ENCODE data around the gene TRIM47. TPM values are rescaled to one million over a fixed set of nuclear protein-coding genes. Genes with fewer than 3 reads are reported as not detected.

The TRIM47 gene
- total RNA-seq, 1 experiment from 2014 or later, result 11.9 TPM

DNA sequence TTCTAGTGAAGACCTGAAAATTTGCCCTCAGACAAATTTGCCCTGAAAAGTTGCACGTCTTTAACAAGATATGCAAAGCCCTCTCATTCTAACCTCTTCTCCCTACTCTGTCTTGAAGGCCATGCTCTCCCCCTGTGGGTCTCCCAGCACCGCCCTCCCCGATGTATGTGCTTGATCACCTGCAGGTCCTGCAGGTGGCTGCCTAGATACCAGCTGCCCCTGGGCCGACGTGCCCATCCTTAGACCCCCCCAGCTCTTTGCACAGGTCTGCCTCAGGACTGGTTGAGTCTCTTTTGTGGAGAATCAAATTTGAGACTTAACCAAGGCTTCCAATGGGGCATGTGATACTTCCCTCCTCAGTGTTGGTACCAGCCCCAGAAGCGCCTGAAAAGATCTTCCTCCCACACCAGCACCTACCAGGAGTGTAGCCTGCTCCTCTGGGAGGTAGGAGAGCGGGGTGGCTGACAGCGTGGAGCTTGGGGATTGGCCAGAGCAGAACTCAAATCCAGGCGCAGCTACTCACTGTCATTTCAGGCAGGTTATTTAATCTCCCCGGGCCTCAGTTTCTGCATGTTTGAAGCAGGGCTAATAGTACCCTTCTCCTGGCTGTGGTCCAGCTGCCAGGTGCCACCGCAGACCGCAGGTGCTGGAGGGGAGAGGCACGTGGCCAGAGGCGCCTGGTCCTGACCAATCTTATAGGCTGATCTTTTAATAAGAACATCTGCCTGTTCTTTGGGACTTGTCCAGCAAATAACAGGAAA, 30.9 kb upstream of the TRIM47 start:
- no peak for DNase-seq (ENCODE audit: low read depth)

DNA sequence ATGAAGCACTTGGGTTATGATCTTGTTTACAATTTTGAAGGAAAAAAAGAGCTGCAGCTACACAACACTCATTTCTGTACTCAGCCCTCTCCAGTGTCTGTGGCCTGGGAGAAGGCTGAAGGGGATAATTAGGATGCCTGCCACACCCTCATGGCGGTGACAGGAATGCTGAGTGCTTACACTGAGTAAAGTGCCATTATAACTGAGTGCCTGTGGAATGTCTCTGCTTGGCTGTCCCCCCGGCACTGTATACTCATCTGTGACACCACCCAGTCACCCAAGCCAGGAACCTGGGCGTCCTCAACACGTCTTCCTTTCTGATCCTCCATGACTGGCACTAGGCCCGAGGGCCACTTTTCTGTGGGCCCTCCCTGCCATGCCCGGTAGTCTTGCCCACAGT, 29.8 kb upstream of the TRIM47 start:
- DNase-seq (ENCODE audit: low read depth), result no peak

DNA sequence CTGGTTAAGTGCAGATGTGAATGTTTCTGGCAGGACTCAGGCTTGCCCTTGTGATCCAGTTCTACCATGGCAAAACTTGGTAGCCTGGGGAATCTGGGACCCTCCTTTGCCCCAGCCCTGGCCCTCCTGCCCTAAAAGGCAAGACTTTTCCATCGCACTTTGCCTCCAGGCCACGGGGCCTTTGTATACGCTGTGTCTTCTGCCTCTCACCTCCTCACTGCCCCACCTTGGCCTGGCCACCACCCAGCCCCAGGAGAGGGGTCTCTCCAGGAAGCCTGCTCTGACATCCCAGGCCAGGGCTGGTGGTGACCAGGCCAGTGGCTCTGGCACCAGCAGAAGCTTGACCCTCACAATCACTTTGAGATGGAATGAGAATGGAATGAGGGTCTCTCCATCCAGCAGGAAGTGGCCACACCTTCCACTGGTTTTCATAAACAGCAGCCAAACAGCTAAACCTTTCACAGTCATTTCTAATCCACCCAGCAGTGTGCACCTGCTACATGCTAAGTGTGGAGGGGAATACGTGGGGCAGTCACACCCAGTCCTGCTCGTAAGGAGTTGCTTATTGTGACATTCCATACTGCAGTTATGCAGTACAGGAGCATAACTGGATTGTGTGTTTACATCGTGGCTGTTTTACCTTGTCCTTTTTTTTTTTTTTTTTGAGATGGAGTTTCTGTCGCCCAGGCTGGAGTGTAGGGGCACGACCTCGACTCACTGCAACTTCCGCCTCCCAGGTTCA, 27.9 kb upstream of the TRIM47 start:
- no peak for DNase-seq (ENCODE audit: low read depth)

GRCh38 chr17:75904749-75905521, 26.6 kb upstream of the TRIM47 start, which contains the start of gene MRPL38:
TSS of gene MRPL38 (minus strand) at chr17:75904884. CDS start at chr17:75904875, 9 bp downstream.
- peak; percentile 91 for DNase-seq (ENCODE audit: low read depth)

DNA sequence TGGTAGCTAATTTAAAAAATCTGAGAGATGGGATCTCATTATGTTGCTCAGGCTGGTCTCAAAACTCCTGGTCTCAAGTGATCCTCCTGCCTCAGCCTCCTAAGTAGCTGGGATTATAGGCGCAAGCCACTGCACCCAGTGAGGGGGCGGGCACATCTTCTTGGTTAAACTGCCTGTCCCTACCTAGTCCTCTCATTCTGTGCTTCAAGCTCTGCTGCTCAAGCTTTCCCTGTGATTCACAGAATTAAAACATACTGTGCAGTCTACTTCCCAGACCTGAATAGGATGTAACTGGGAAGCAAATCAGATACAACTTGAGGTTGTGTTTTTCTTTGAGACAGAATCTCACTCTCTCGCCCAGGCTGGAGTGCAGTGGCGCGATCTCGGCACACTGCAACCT, 24.0 kb upstream of the TRIM47 start:
- DNase-seq (ENCODE audit: low read depth), result no peak

DNA sequence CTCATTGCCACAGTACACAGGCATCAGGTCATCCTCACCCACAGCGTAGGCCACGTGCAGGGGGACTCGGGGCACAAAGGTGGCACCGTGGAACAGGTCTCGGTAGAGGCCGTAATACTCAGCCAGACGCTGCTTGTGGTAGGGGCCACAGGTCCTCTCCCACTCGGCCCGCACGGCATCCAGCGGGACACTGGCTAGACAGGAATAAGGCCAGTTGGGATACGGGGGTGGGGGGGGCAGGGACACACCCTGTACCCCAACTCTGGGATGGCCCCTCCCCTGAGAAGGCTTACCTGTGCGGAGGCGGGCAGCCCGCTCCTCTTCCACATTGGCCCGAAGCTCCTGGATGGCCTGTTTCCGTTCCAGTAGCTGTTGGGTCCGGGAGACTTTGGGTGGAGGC, 23.3 kb upstream of the TRIM47 start:
- DNase-seq (ENCODE audit: low read depth), result no peak

DNA sequence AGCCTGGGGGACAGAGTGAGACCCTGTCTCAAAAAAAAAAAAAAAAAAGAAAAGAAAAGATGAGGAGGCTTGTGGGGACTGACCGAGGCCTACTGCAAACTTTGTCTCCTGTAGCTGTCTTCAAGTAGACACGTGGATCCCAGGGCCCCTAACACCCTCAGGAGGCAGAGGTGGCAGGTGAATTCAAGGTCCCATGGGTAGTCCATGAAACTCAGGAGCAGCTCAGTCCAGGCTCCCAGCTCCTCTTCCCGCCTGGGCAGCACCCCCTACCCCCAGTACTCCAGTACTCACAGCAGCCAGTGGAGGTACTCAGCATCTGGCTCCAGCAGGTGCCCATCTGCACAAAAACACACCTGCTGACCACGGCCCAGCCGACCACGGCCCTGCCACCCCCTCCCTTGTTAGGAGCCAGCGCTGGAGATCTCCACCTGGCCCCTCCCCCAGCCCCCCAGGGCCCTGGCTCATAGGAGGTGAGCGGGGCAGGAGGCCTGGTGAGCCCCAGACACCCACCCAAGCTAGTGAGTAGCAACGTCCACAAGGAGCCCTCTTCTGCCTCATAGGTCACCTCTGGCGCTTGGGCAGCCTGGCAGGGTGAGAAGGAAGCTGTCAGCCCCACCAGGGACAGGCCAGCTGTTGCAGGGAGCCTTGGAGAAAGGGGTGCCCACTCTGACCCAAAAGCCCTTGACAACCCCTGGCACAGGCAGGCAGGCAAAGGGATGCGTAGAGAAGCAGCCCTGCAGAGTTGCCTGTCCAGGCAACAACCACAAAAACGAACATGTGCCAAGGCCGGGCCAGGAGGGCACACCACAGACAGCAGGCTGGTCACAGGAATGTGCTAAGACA, 22.5 kb upstream of the TRIM47 start:
- no peak for DNase-seq (ENCODE audit: low read depth)

GRCh38 chr17:75899767-75900468, 21.5 kb upstream of the TRIM47 start:
- no peak for DNase-seq (ENCODE audit: low read depth)

DNA sequence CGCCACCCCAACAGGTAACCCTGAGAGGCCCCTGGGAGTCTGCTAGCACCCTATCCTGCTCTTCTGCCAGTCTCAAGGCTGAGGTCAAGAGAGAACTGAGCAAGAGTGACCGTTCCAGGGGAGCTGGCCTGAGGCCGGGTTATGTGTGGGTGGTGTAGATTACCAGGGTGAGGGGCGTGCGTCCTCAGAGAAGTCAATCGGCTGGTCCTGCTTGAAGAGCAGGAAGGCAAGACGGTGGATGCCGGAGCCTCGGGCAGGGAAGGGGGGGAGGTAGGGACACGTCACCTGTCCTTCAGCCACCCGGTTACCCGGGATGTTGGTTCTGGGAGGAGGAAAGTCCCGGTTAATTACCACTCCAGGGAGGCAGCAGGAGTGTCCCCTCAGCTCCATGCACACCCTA, 21.0 kb upstream of the TRIM47 start:
- no peak for DNase-seq (ENCODE audit: low read depth)

GRCh38 chr17:75898791-75899190, 20.4 kb upstream of the TRIM47 start:
- no peak for DNase-seq (ENCODE audit: low read depth)

DNA sequence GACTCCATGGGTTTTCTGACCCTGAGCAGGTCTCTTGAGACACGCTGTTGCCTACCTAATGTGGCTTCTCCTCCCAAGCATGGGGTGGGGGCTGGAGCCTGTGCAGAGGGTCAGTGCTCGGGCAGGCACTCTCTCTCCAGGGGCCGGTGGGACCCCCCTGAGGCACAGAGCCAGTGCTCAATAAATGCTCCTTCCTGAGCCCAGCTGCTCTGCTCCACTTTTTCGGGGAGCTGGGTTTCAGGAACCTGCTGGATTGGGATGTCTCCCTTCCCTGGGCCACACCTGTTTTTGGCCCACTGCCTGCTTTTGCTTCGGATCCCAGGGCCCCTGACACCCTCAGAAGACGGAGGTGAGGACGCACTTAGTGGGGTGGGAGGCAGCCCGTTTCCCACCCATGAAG, 19.7 kb upstream of the TRIM47 start:
- no peak for DNase-seq (ENCODE audit: low read depth)

DNA sequence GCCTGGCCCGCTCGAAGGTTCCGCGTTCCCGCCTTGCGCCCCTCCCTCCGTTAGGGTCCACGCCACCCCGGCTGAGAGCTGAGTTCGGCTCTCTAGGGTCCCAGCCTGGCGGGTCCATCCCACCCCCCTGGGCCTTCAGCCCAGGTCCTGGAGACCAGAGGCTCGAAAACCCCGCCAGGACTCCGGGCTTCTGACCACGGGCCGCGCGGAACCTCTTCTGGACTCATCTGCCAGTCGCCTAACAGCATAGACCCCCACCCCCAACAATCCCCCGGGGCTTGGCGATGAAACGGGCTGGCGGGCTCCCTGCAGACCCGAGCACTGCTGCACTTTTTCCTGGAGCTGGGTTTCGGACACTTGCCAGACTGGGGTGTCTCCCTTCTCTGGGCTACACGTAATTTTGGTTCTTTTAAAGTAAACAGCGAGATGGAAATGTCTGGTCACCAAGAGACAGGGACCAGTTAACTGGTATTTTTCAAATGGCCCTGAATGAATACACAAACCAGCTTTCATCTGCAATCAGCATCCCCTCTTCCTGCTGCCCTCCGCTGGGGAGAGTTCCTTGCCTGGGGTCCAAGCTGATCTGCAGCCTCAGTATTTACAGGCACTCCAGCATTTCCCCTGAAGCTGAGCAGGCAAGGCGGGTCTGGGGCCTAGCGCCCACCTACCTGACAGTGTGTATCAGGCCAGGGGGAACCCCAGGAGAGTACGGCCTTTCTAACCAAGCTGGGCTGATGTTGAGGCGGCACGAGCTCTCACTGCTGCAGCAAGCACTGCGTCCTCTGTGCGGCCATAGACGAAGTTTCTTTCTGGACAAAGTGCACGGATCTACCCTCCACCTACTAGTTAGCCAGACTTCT, 19.0 kb upstream of the TRIM47 start:
- DNase-seq (ENCODE audit: low read depth), result no peak

- peak; percentile 78 for DNase-seq (ENCODE audit: low read depth)
Measured at GRCh38 chr17:75896415-75897159, 18.2 kb upstream of the TRIM47 start, which contains the start of gene TRIM65. TSS of gene TRIM65 (minus strand) at chr17:75896951. CDS start at chr17:75896937, 14 bp downstream.

- DNase-seq (ENCODE audit: low read depth), result peak; percentile 33
Measured at GRCh38 chr17:75895370-75896155, 17.2 kb upstream of the TRIM47 start.

DNA sequence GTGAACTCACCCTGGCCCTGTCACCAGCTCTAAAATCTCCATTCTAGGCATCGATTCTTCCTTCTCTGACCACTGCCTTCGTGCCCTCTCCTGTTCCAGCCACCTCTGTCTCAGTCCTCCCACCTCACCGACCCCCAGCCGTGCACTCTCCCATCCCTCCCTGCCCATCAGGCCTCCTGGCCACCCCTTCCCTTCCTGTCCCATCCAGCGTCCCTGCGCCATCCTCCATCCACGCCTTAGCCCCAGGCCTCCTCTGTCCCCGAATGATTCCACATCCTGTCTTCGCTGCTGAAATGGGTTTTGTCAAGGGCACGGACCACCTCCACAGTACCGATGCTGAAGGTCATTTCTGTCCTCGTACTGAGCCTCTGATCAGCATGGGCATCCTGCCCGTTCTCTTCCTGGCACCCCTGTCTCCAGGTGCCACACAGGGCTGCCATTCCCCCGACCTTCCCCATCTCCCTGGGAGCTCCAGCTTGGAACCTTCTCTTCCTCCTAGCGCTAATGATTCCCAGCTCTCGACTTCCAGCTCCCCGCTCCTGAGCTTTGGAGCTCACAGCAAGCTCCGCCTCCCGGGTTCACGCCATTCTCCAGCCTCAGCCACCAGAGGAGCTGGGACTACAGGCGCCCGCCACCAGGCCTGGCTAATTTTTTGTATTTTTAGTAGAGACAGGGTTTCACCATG, 15.8 kb upstream of the TRIM47 start:
- DNase-seq (ENCODE audit: low read depth), result no peak

GRCh38 chr17:75893305-75894048, 15.1 kb upstream of the TRIM47 start:
- no peak for DNase-seq (ENCODE audit: low read depth)
